Measurements from ENCODE around the gene ZNF485.
A peak's percentile ranks its signal among the peaks of the same experiment; 100 is the strongest.
"Not testable (repeated sequence)": the region's sequence is repeated elsewhere in the genome, so short reads cannot be mapped to it uniquely, and the experiment has no call there.

ZNF485 gene

GRCh38 chr10:43627942-43628341 lies 21.7 kb downstream of the ZNF485 start:
- no peak overlapping the region for H3K4me3 ChIP-seq (ENCODE audit: low read length)
- no peak for TF ChIP-seq ZNF274 (IDR thresholded peaks at IDR 0.05; ENCODE audit: low read depth, low read length)

DNA sequence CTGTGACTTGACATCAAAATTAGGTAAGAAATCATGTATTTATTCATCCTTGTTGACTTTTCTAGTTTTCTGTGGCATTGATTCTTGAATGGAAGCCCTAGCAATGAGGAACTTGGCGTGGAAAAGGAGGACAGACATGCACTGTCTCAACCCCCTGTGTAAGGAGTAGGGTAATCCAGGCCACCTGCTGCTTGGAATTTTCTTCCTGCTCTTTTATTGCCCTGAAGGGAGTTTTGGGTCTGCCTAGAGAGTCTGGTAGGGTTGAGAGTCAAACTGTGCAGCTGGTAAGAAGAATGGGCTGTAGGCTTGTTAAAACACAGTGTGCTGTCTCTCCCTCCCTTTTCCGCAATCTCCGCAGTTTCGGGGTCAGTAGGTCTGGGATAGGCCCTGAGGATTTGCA lies 22.7 kb downstream of the ZNF485 start:
- no peak overlapping the region for H3K4me3 ChIP-seq (ENCODE audit: low read length)
- TF ChIP-seq ZNF274 (IDR thresholded peaks at IDR 0.05; ENCODE audit: low read depth, low read length) = no peak

DNA sequence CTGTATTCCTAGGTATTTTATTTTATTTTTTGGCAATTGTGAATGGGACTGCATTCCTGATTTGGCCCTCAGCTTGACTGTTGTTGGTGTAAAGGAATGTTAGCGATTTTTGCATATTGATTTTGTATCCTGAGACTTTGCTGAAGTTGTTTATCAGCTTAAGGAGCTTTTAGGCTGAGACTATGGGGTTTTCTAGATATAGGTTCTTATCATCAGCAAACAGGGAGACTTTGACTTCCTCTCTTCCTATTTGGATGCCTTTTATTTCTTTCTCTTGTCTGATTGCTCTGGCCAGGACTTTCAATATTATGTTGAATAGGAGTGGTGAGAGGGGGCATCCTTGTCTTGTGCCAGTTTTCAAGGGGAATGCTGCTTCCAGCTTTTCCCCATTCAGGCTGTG lies 29.6 kb downstream of the ZNF485 start:
- H3K4me3 ChIP-seq (ENCODE audit: low read length) = not testable (repeated sequence)

GRCh38 chr10:43640603-43641002 lies 34.4 kb downstream of the ZNF485 start:
- no peak overlapping the region for H3K4me3 ChIP-seq (ENCODE audit: low read length)
- TF ChIP-seq ZNF274 (IDR thresholded peaks at IDR 0.05; ENCODE audit: low read depth, low read length) = no peak

GRCh38 chr10:43644252-43644651 lies 38.0 kb downstream of the ZNF485 start:
- H3K4me3 ChIP-seq (ENCODE audit: low read length) = no peak overlapping the region
- no peak for TF ChIP-seq ZNF274 (IDR thresholded peaks at IDR 0.05; ENCODE audit: low read depth, low read length)

- TF ChIP-seq ZNF274 (IDR thresholded peaks at IDR 0.05; ENCODE audit: low read depth, low read length) = no peak
- no peak overlapping the region for H3K4me3 ChIP-seq (ENCODE audit: low read length)
Measured at GRCh38 chr10:43645866-43646265, 39.6 kb downstream of the ZNF485 start.

GRCh38 chr10:43647576-43647975 lies 41.3 kb downstream of the ZNF485 start:
- no peak for TF ChIP-seq ZNF274 (IDR thresholded peaks at IDR 0.05; ENCODE audit: low read depth, low read length)
- H3K4me3 ChIP-seq (ENCODE audit: low read length) = no peak overlapping the region

- peak overlapping the region; percentile 80; the same call in 1 of the 2 replicates for H3K4me3 ChIP-seq (ENCODE audit: low read length)
- TF ChIP-seq ZNF274 (IDR thresholded peaks at IDR 0.05; ENCODE audit: low read depth, low read length) = no peak
Measured at GRCh38 chr10:43648095-43648397, 41.8 kb downstream of the ZNF485 start.

DNA sequence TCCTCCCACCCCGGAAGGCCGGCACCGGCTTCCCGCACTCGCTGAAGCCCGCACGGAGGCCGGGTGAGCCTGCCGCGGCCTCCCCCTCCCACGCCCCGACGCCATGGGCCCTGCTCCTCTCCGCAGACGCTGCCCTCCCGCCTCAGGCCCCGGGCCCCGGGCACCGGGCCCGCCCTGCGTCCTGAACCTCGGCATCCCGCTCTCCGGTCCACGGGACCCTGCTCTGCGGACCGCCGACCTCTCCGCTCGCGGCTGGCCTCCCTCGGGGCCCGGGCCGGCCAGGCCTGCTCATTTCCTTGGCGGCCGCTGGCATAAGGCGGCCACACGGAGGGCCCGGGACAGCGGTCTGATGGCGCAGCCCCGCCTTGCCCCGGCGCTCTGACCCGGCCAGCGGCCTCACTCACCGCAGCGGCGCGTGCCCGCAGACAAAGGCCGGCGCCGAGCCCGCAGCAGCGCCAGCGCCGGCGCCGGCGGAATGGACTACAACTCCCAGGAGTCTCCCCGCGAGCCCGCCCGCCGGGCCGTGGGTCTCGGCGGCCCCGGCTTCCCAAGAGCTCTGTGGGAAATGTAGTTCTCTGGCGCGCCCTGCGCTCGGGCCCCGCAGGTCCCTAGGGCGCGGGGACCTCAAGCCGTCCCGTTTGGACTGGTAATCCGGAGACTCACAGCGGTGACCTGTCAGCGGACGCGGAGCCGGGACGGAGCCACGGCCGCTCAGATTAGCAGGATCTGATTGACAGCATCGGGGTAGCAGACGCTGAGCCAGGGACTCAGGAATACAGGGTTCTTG lies 42.4 kb downstream of the ZNF485 start, which contains the start of gene ZNF32:
TSS of gene ZNF32 (minus strand) at position 484 of the 787 bp plus-strand sequence. CDS start 2,748 bp downstream, outside the sequence.
- H3K4me3 ChIP-seq (ENCODE audit: low read length) = peak within 1 kb of the TSS; percentile 80; the same call in 1 of the 2 replicates

GRCh38 chr10:43649185-43649523 lies 42.9 kb downstream of the ZNF485 start:
- no peak for TF ChIP-seq ZNF274 (IDR thresholded peaks at IDR 0.05; ENCODE audit: low read depth, low read length)
- peak overlapping the region; percentile 80; the same call in 1 of the 2 replicates for H3K4me3 ChIP-seq (ENCODE audit: low read length)

More for the DNA sequence above, 42.4 kb downstream of the ZNF485 start, which contains the start of gene ZNF32:
- TF ChIP-seq ZNF274 (IDR thresholded peaks at IDR 0.05; ENCODE audit: low read depth, low read length) = no peak

DNA sequence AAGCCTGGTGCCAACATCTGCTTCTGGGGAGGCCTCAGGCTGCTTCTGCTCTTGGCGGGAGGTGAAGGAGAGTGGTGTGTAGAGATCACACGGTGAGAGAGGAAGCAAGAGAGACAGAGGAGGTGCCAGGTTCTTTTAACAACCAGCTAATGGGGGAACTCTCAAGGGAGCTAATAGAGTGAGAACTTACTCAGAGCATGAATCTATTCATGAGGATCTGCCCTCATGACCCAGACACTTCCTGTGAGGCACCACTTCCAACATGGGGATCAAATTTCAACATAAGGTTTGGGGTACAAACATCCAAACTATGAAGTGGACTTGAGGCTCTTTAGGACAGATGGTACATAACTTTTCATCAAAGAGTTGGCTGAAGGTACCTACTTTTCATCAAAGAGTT lies 47.5 kb downstream of the ZNF485 start:
- no peak overlapping the region for H3K4me3 ChIP-seq (ENCODE audit: low read length)
- no peak for TF ChIP-seq ZNF274 (IDR thresholded peaks at IDR 0.05; ENCODE audit: low read depth, low read length)

- no peak overlapping the region for H3K4me3 ChIP-seq (ENCODE audit: low read length)
- TF ChIP-seq ZNF274 (IDR thresholded peaks at IDR 0.05; ENCODE audit: low read depth, low read length) = no peak
Measured at GRCh38 chr10:43655311-43655710, 49.1 kb downstream of the ZNF485 start.

GRCh38 chr10:43658227-43658626 lies 52.0 kb downstream of the ZNF485 start:
- no peak overlapping the region for H3K4me3 ChIP-seq (ENCODE audit: low read length)
- TF ChIP-seq ZNF274 (IDR thresholded peaks at IDR 0.05; ENCODE audit: low read depth, low read length) = no peak

DNA sequence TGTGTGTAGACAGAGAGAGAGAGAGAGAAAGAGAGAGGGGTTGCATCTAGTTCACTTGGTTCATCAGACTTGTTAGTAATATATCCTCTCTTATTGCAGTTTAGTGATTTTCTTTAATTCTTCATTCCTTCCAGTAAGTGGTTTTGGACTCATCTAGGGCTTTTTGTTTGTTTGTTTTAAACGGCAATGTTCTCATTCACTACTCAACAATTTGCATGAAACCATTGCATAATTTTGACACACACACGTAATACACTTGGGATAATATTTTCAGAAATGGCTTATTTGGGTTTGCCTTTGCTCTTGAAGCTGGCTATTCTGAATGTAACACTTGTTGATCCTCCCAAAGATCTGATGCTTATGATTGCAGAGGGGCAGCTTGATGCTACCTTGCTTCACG lies 58.8 kb downstream of the ZNF485 start:
- no peak overlapping the region for H3K4me3 ChIP-seq (ENCODE audit: low read length)
- no peak for TF ChIP-seq ZNF274 (IDR thresholded peaks at IDR 0.05; ENCODE audit: low read depth, low read length)

GRCh38 chr10:43666552-43666951 lies 60.3 kb downstream of the ZNF485 start:
- no peak for TF ChIP-seq ZNF274 (IDR thresholded peaks at IDR 0.05; ENCODE audit: low read depth, low read length)
- H3K4me3 ChIP-seq (ENCODE audit: low read length) = no peak overlapping the region

DNA sequence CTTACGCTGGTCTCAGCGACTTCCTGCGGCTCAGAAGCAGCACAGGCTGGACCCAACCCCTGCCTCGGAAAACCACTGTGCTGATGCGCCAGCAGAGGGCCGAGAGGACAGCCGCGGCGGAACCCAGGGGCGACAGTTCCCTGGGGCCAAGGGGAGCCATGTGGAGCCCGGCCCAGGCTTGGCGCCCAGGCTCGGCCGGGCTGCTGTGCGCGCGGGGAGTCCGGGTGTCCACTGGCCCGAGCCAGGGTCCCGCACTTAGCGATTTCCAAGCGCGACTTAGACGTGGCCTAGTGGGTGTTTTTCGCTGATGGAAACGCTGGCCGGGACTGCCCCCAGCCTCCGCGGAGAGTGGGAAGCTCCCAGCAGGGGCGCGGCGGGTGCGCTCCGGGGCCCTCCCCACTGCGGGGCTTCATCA lies 61.1 kb downstream of the ZNF485 start:
- TF ChIP-seq ZNF274 (IDR thresholded peaks at IDR 0.05; ENCODE audit: low read depth, low read length) = no peak
- no peak overlapping the region for H3K4me3 ChIP-seq (ENCODE audit: low read length)
